Skeletal muscle satellite cell (primary cell): ENCODE measurements around the gene CRYGS.
"Not testable (repeated sequence)": the region's sequence is repeated elsewhere in the genome, so short reads cannot be mapped to it uniquely, and the experiment has no call there.

Experiments
- H3K27me3 ChIP-seq: 2 replicates; pipeline ENCODE4 v1.7.0; 2013; ENCODE audit warnings: low read length; ENCODE audit not compliant: control insufficient read depth, insufficient read depth
- H3K36me3 ChIP-seq: 2 replicates; pipeline ENCODE4 v1.7.0; 2013; ENCODE audit warnings: mild to moderate bottlenecking, control low read depth, low read length; ENCODE audit not compliant: insufficient read depth
- H3K4me1 ChIP-seq: 2 replicates; pipeline ENCODE4 v1.7.0; 2013; ENCODE audit warnings: low read length; ENCODE audit not compliant: control insufficient read depth, insufficient read depth
- H3K4me2 ChIP-seq: 2 replicates; pipeline ENCODE4 v1.7.0; 2013; ENCODE audit warnings: mild to moderate bottlenecking, low read length
- H3K4me3 ChIP-seq: 2 replicates; pipeline ENCODE4 v1.7.0; 2013; ENCODE audit warnings: low read length
- H3K9ac ChIP-seq: 2 replicates; pipeline ENCODE4 v1.7.0; 2013; ENCODE audit warnings: mild to moderate bottlenecking, low read depth, low read length, moderate library complexity
- H3K9me3 ChIP-seq: replicated peaks from 2 replicates; pipeline ENCODE4 v1.7.0; 2013; ENCODE audit warnings: mild to moderate bottlenecking, control low read depth, low read length

The CRYGS gene

DNA sequence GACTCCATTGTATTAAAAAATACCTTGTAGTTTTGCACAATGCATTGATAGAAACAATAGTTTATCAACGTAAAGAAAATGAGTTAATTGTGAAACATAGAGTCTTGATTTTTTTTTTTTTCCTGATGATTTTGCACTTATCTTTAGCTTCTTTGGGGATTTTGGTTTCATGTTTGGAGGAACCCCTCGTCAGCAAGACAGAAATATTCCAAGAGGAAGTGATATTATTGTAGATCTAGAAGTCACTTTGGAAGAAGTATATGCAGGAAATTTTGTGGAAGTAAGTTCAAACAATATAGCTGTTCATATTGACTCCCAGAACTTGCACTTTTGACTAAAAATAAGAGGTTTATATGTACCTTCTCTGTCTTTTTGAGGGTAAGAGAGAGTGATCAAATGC, 33.3 kb upstream of the CRYGS start:
- Histone ChIP-seq H3K36me3 (peaks cover 61% of the 10 kb centered on the region), H3K27me3 (no peaks in the 10 kb centered on the region), H3K9ac (no peak overlapping the region), H3K4me3 (no peak overlapping the region), H3K4me2 (no peak overlapping the region), H3K9me3 (no peaks in the 10 kb centered on the region), H3K4me1 (no peaks in the 10 kb centered on the region)

DNA sequence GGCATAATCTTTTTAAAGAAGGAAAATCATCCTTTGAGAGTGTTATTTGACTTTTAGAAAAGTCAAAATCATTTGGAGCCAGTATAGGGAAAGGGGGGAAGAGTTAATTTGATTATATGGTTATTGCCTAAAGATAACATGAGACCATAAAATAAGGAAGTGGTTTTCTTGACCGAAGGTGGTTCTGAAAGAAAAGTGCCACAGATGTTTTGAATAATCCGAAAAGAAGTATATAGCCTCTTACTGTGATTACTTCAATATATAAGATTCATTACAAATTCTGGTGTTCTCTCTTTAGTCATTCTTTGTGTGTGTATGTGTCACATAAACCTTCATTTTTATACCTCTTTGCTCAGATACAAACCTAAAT, 27.4 kb upstream of the CRYGS start:
- peaks cover 23% of the 10 kb centered on the region for H3K36me3 ChIP-seq
- H3K4me1 ChIP-seq, result peaks cover 14% of the 10 kb centered on the region
- H3K4me2 ChIP-seq, result peak overlapping the region; percentile 78
- H3K4me3 ChIP-seq, result peak overlapping the region; percentile 88
- H3K9ac ChIP-seq, result peak overlapping the region; percentile 93
- H3K27me3 ChIP-seq, result no peaks in the 10 kb centered on the region
- H3K9me3 ChIP-seq, result no peaks in the 10 kb centered on the region

DNA sequence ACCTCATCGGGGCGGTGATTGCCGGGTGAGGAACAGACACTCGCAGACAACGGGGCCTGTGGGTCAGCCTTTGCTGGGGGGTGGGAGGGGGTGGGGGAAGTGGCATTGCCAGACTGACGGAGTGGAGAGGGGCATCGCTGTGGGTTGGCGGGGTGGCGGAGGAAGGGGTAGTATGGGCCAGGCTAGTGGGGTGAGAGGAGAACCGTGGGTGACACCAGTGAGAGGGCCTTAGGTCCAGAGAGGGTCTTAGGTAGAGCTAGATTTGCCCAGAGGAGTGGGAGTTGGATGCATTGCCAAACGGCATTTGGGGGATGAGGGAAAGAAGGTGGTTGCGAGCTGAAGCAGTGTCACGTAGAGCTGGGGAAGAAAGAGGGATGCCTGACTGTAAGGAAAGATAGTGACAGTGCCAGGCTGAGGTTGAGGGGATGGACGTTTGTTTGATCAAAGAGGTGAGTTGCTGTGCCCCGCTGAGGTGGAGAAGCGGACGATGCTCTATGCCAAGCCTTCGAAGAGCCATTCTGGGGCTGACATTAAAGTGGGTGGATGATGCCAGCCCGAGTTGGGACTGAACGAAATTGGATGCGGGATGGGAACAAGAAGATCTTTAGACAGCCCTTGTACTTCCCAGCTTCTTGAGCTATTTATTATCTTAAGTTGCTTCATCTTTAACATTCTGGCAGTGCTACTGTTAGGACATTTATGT, 26.9 kb upstream of the CRYGS start:
- Histone ChIP-seq H3K9ac (peak overlapping the region; percentile 93), H3K4me2 (peak overlapping the region; percentile 78), H3K4me3 (peak overlapping the region; percentile 88), H3K9me3 (no peaks in the 10 kb centered on the region), H3K36me3 (peaks cover 18% of the 10 kb centered on the region), H3K4me1 (peaks cover 17% of the 10 kb centered on the region), H3K27me3 (no peaks in the 10 kb centered on the region)

DNA sequence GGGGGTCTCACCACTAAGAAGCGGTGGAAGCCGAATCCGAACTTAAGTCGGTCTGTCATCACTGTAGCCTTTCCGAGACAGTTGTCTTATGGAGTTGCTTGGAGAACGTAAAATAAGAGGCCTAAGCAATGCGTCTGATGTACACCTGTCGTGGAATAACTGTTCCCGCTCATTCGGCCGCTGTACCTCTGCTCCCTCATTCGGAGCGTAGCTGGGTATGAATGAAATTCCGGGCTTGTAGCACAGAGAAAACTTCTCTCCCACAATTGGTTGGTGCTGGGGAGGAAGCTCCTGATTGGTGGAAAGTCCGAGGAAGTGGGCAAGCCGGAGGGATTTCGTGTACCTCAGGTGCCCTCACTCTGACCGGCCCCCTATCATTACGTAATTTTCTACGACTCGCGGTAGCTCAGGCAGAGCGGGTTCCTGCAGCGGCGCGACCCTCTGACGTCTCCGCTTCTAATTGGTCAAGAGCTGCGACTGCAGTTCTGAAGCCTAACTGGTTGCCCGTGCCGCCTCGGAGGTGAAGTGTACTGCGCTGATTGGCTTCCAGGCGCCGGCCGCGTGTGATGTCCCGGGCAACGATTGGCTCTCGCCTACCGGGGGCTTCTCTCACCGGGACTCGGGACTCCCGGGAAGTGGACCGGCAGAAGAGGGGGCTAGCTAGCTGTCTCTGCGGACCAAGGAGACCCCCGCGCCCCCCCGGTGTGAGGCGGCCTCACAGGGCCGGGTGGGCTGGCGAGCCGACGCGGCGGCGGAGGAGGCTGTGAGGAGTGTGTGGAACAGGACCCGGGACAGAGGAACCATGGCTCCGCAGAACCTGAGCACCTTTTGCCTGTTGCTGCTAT, 26.1 kb upstream of the CRYGS start, which contains the start of gene DNAJB11:
Gene DNAJB11 (plus strand): TSS at position 625 of the 845 bp plus-strand sequence. CDS start 178 bp downstream, at position 803.
- Histone ChIP-seq H3K9me3 (no peaks in the 10 kb centered on the region), H3K36me3 (peaks cover 10% of the 10 kb centered on the region), H3K4me3 (peak within 1 kb of the TSS; percentile 88), H3K9ac (peak within 1 kb of the TSS; percentile 93), H3K4me1 (peaks cover 19% of the 10 kb centered on the region), H3K27me3 (no peaks in the 10 kb centered on the region), H3K4me2 (peak within 1 kb of the TSS; percentile 84)

DNA sequence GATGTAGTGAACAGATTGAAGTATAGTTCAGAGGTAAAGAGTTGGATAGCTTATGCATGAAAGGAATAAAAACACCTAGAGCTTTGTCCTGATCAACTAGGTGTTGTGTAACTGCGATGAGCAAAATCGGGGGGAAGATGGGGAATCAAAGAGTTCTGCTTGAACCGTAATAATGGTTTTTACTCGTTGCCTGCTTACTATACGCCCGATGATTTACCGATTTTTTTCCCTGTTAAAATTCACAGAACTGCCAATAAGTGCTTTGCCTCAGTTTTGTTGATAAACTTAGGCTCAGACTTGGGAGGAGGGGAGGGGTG, 25.6 kb upstream of the CRYGS start:
- H3K4me1 ChIP-seq, result peaks cover 19% of the 10 kb centered on the region

DNA sequence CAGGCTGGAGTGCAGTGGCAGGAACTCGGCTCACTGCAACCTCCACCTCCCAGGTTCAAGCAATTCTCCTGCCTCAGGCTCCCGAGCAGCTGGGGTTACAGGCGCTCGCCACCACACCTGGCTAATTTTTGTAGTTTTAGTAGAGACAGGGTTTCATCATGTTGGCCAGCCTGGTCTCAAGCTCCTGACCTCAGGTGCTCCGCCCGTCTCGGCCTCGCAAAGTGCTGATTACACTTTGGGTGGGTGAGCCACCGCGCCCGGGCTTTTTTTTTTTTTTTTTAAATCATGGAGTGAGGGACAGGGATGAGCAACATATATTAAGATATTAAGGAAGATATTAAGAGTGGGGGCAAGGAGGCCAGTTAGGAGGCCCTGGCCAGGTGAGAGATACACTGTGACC, 25.2 kb upstream of the CRYGS start:
- peak overlapping the region; percentile 79 for H3K9ac ChIP-seq
- H3K9me3 ChIP-seq, H3K36me3 ChIP-seq, H3K27me3 ChIP-seq: not testable (repeated sequence)
- H3K4me3 ChIP-seq, result peak overlapping the region; percentile 73
- H3K4me1 ChIP-seq, result peaks cover 19% of the 10 kb centered on the region
- H3K4me2 ChIP-seq, result peak overlapping the region; percentile 84

More for the DNA sequence above, 25.6 kb upstream of the CRYGS start:
- Histone ChIP-seq H3K4me2 (peak overlapping the region; percentile 84), H3K9me3 (no peaks in the 10 kb centered on the region), H3K36me3 (peaks cover 9% of the 10 kb centered on the region), H3K9ac (peak overlapping the region; percentile 79), H3K4me3 (peak overlapping the region; percentile 73), H3K27me3 (no peaks in the 10 kb centered on the region)

DNA sequence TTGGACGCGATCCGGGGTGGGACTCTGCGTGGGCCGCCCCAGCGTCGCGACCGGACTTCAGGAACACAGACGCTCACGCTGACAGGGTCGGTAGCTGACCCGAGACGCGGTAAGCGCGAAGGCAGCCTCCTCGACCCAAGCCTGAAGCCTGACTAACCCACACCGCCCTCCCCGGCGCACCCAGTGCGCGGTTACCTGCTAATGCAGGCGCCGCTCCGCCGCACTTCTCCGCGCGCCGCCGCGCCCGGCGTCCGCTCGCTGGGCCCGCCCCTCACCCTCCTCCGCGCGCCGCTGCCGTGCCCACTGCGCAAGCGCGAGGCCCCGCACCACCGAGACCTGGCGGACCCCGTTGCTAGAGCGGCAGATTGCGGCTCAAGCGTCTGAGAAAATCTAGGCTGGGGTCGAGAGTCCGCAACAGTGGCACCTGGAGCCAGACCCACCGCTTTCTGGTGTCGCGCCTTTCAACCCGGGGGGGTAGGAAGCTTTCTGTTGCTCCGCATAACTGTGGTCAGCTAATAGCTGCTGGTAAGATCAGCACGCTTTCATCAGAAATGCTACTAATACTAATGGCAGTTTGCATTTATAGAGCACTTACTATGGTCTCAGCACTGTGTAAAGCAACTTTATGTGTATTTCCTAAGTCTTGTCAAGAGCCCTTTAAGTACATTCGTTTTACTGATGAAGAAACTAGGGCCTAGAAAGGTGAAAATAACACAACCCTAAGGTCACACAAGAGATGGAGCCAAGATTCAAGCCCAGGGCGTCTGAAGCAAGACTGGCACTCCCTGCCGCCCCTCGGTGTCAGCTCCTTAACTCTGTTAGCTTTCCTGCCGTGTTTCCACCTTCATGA, 23.1 kb upstream of the CRYGS start, which contains the start of gene TBCCD1:
Gene TBCCD1 (minus strand): TSS at position 268 of the 850 bp plus-strand sequence. CDS start 3,010 bp downstream, outside the sequence.
- H3K9me3 ChIP-seq, result no peaks in the 10 kb centered on the region
- peaks cover 19% of the 10 kb centered on the region for H3K4me1 ChIP-seq
- peak within 1 kb of the TSS; percentile 88 for H3K9ac ChIP-seq
- peaks cover under 1% of the 10 kb centered on the region for H3K36me3 ChIP-seq
- peak within 1 kb of the TSS; percentile 89 for H3K4me2 ChIP-seq
- H3K4me3 ChIP-seq, result peak within 1 kb of the TSS; percentile 96
- no peaks in the 10 kb centered on the region for H3K27me3 ChIP-seq

DNA sequence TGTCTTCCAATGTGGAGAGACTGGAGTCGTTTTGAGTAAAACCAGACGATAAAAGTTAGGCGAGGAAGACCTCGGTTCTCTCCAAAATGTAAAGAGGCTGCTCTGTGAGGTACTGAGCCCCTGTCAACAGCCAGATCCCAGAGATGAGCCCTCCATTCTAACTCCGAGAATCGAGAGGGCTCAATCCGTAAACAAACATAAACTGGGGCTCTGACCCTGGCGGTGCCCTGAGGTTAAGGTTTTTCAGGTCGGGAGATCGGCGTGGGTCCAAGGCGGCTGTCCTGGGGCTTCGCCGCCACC, 22.5 kb upstream of the CRYGS start:
- Histone ChIP-seq H3K4me3 (peak overlapping the region; percentile 96), H3K9me3 (no peaks in the 10 kb centered on the region), H3K9ac (peak overlapping the region; percentile 88), H3K4me2 (peak overlapping the region; percentile 89), H3K4me1 (peaks cover 18% of the 10 kb centered on the region), H3K36me3 (peaks cover 6% of the 10 kb centered on the region), H3K27me3 (no peaks in the 10 kb centered on the region)

DNA sequence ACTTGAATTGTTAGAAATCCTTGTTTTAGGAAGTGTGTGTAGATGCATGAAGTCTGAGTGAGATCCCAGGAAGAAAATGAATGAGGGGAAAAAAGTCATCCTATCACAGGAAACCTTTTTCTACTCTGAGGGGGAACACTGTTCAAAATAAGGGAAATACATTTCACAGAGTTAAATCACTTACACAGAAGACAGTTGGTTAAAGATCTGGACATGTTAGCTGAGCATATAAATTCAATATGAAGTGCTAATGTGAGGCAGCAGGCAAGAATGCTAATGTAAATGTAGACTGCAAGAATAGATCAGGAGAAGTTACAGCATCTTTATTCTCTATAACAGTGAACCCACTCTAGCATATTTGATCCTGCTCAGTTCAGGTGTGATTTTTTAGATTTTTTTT, 20.4 kb upstream of the CRYGS start:
- H3K4me1 ChIP-seq, result peaks cover 10% of the 10 kb centered on the region
- no peak overlapping the region for H3K4me2 ChIP-seq
- H3K36me3 ChIP-seq, result peaks cover 15% of the 10 kb centered on the region
- no peak overlapping the region for H3K4me3 ChIP-seq
- H3K9me3 ChIP-seq, result no peaks in the 10 kb centered on the region
- H3K9ac ChIP-seq, result no peak overlapping the region
- no peaks in the 10 kb centered on the region for H3K27me3 ChIP-seq

DNA sequence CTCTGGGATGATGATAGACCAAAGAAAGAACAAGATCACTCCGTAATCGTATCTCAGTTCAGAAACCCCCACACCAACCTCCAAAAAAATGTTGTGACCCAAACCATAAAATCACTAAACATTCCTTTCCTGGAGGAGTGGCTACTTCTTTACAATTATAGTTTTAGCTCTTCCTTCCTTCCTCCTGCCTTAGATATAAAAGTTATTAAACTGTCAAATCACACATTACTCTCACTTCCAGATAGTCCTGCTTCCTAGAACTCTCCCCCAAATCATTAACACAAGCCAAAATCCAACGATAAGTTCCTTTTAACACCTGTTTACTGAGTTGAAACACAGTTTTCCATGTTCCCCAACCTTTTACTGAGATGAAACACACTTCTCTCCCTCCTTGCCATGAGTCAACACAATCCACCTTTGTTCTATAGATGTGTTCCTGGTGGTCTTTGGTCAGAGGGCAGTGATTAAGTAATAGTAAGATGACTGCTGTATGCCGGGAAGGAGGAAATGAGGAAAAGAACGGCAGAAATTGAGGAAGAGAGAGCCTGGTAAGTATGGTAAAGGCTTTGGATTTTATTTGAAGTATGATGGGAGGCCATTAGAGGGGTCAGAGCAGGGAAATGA, 8.3 kb upstream of the CRYGS start:
- Histone ChIP-seq H3K4me1 (no peaks in the 10 kb centered on the region), H3K4me2 (no peak overlapping the region), H3K4me3 (no peak overlapping the region), H3K9ac (no peak overlapping the region), H3K36me3 (peaks cover 51% of the 10 kb centered on the region), H3K9me3 (no peaks in the 10 kb centered on the region), H3K27me3 (no peaks in the 10 kb centered on the region)

DNA sequence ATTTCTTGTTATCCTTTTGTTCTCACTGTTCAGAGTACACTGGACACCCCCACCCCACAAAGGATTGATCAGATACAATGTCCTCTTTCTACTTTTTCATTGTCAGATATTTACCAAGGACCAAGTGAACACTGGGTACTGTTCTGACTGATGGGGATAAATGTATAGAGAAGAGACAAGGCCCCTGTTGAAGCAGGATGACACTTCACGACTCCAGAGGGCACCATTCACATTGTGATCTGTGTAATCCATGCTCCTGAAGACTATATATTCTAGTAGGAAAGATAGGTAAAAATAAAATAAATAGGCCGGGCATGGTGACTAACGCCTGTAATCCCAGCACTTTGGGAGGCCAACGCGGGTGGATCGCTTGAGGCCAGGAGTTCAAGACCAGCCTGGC, 7.2 kb upstream of the CRYGS start:
- H3K4me1 ChIP-seq, result no peaks in the 10 kb centered on the region
- peaks cover 45% of the 10 kb centered on the region for H3K36me3 ChIP-seq
- H3K9ac ChIP-seq, result no peak overlapping the region
- H3K4me3 ChIP-seq, result no peak overlapping the region
- no peak overlapping the region for H3K4me2 ChIP-seq
- H3K27me3 ChIP-seq, result no peaks in the 10 kb centered on the region
- no peaks in the 10 kb centered on the region for H3K9me3 ChIP-seq
